Fibroblast of pulmonary artery (primary cell): ENCODE results near the gene LGALS1.
"Not testable (repeated sequence)": the region's sequence is repeated elsewhere in the genome, so short reads cannot be mapped to it uniquely, and the experiment has no call there.

Source experiments
- DNase-seq: peaks from one replicate; pipeline ENCODE4 v3.0.0-alpha.2; 2010; ENCODE audit warnings: low read depth
- H3K4me3 ChIP-seq: replicated peaks from 2 replicates; pipeline ENCODE4 v1.5.1; 2011; ENCODE audit warnings: low read depth, mild to moderate bottlenecking, control low read depth, low read length, moderate library complexity
- TF ChIP-seq, protein P1 (sequence below): IDR thresholded peaks from 2 replicates; pipeline ENCODE4 v1.5.1; 2011; ENCODE audit warnings: mild to moderate bottlenecking, control low read depth, low read length, inconsistent platforms; ENCODE audit errors: missing control alignments

LGALS1 gene

DNA sequence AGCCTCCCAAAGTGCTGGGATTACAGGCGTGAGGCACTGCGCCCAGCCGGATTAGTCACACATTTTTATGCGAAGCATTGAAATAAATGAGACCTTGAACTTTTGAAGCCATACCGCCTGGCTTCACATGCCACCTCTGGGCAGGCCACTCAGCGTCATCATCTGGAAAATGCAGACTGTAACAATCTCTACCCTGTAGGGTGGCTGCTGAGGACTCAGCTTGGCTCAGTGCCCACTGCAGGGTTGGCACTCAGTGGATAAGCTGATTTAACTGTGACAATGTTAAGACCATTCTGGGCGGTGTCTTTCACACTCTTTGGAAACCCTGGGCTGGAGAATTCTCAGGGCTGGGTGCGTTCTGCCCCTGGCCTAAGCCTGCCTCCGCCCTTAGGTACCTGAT, 27.5 kb upstream of the LGALS1 start:
- no peak overlapping the region for H3K4me3 ChIP-seq
- TF ChIP-seq, protein P1, sequence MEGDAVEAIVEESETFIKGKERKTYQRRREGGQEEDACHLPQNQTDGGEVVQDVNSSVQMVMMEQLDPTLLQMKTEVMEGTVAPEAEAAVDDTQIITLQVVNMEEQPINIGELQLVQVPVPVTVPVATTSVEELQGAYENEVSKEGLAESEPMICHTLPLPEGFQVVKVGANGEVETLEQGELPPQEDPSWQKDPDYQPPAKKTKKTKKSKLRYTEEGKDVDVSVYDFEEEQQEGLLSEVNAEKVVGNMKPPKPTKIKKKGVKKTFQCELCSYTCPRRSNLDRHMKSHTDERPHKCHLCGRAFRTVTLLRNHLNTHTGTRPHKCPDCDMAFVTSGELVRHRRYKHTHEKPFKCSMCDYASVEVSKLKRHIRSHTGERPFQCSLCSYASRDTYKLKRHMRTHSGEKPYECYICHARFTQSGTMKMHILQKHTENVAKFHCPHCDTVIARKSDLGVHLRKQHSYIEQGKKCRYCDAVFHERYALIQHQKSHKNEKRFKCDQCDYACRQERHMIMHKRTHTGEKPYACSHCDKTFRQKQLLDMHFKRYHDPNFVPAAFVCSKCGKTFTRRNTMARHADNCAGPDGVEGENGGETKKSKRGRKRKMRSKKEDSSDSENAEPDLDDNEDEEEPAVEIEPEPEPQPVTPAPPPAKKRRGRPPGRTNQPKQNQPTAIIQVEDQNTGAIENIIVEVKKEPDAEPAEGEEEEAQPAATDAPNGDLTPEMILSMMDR: no peak
- DNase-seq: no peak

GRCh38 chr22:37650463-37651136, 24.8 kb upstream of the LGALS1 start:
- H3K4me3 ChIP-seq: no peak overlapping the region
- TF ChIP-seq, protein P1: no peak
- DNase-seq: no peak

GRCh38 chr22:37654563-37655251, 20.7 kb upstream of the LGALS1 start:
- DNase-seq: no peak
- TF ChIP-seq, protein P1: no peak
- no peak overlapping the region for H3K4me3 ChIP-seq

DNA sequence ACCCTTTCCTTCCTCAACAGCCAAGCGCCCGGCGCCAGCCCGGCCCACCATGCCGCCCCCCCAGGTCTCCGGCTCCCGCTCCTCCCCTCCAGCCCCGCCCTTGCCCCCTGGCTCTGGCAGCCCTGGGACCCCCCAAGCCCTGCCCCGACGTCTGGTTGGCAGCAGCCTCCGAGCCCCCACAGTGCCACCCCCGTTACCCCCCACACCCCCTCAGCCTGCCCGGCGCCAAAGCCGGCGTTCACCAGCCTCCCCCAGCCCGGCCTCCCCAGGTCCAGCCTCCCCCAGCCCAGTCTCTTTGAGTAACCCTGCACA, 20.2 kb upstream of the LGALS1 start:
- no peak for DNase-seq
- TF ChIP-seq, protein P1: no peak
- H3K4me3 ChIP-seq: no peak overlapping the region

- not testable (repeated sequence) for H3K4me3 ChIP-seq, DNase-seq
Observed at GRCh38 chr22:37656583-37656982, 18.9 kb upstream of the LGALS1 start.

DNA sequence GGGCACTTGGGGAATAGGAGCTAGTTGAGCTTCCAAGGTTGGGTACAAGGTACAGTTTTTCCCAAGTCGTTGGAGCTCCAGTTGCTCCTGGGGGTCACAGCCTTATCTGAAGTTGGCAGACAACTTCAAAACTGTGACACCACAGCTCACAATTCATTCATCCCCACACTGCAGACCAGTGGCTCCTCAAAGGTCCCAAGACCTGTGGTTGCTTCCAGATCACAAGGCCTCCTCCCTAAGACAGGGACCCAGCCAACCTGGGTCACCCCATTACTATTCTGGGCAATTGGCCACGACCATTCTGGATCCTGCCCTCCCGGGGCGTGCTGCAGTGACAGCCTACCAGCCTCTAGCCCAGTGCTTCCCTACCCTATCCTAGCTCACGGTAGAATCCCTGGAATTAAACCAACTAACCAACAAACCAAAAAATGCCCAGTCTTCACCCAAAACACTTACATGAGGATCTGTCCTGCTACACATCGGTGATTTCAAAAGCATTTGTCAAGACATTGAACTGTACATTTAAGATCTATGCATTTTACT, 17.8 kb upstream of the LGALS1 start:
- peak overlapping the region; percentile 60 for H3K4me3 ChIP-seq
- TF ChIP-seq, protein P1: no peak
- no peak for DNase-seq

- peak within 1 kb of the TSS; percentile 64 for H3K4me3 ChIP-seq
- TF ChIP-seq, protein P1: no peak
- DNase-seq: peak; percentile 100
Observed at GRCh38 chr22:37658133-37659065, 17.0 kb upstream of the LGALS1 start, which contains the start of gene PDXP. TSS of gene PDXP (plus strand) at chr22:37658723. CDS start at chr22:37658783, 60 bp downstream.
